Measurements from ENCODE around the gene APIP.
A peak's percentile ranks its signal among the peaks of the same experiment; 100 is the strongest.

Gene APIP

DNA sequence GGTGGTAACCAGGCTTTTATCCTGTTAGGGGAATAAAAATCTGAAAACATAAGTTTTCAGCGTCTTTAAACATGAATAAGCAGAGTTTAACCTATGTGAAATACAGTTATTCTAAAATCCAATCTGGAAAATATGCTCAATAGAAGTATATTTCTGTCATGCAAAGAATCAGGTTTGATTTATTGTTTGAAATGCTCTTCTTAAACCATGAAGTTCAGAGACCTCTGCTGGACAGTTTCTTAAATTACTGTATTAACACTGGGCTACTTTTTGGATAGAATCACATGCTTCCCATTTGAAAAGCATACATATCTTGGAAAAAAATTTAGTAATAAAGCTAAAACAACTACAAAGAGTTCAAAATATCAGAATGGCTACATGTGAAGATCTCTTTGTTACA is 25.4 kb downstream of the APIP start:
- Mint-ChIP-seq H3K9me3 (no peaks in the 10 kb centered on the region), H3K36me3 (ENCODE audit: low read depth) (peaks cover 27% of the 10 kb centered on the region), H3K27me3 (no peaks in the 10 kb centered on the region), H3K4me3 (no peak overlapping the region), H3K27ac (no peak overlapping the region), H3K4me1 (ENCODE audit: low read depth) (no peaks in the 10 kb centered on the region)
- intact Hi-C loops (cut with micrococcal nuclease): loop anchor here (1.0 to 5.0 kb wide), 3 partner anchors 305 to 379 kb away; partner anchors contain the start of gene ELF5

DNA sequence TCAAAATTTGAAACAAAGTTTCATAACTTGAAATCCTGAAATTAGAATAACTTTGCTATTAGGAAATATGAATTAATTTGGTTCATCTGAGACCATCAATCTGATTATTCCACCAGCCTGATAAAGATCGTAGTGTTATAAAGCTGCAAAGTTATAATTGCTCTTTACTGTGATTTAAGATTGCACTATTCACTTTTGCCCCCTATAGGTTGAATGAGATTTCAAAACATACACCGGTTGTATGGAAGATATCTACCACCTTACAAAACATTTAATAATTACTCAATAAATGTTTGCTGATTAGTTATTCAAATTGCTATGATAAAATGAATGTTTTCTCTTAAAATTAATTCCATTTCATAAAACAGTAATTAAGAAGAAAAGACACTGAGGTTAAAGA is 26.1 kb downstream of the APIP start:
- Mint-ChIP-seq H3K36me3 (ENCODE audit: low read depth) (peaks cover 32% of the 10 kb centered on the region), H3K4me1 (ENCODE audit: low read depth) (no peaks in the 10 kb centered on the region), H3K27me3 (no peaks in the 10 kb centered on the region), H3K9me3 (no peaks in the 10 kb centered on the region), H3K27ac (no peak overlapping the region), H3K4me3 (no peak overlapping the region)
- intact Hi-C loops (cut with micrococcal nuclease): loop anchor here (1.0 to 5.0 kb wide), 3 partner anchors 304 to 378 kb away; partner anchors contain the start of gene ELF5

DNA sequence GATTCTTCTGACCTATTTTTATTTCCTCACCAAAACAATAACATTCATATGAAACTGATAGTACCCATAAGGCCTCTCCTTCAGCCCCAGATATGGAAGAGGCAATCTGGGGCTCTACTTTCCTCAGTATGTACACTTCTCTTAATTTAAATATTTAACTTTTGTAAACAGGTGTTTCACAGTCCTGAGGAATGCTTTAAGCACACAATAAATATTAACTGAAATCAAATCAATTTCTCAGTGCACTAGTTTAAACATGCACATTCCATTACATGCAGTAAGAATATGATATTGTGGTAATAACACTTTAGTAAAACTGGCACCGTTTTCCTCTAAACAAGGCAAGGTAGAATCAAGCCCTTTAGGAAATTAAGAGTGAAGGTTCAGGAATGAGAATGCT is 28.9 kb downstream of the APIP start:
- Mint-ChIP-seq H3K27me3 (no peaks in the 10 kb centered on the region), H3K4me3 (no peak overlapping the region), H3K27ac (no peak overlapping the region), H3K36me3 (ENCODE audit: low read depth) (peaks cover 45% of the 10 kb centered on the region), H3K4me1 (ENCODE audit: low read depth) (no peaks in the 10 kb centered on the region), H3K9me3 (no peaks in the 10 kb centered on the region)
- intact Hi-C loops (cut with micrococcal nuclease): no loop called here

DNA sequence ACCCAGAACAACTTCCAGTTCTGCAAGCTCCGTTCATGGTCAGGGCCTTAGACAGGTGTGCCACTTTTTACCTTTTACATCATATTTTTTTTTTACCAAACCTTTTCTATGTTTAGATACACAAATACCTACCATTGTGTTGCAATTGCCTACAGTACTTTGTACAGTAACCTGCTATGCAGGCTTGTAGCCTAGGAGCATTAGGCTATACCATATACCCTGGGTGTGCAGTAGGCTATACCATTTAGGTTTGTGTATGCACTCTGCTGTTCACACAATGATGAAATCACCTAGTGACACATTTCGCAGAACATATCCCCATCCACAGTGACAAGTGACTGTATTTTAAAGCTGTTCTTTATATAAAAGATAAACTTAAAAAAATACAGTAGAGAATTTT is 29.6 kb downstream of the APIP start:
- no peak overlapping the region for H3K4me3 Mint-ChIP-seq
- no peaks in the 10 kb centered on the region for H3K4me1 Mint-ChIP-seq (ENCODE audit: low read depth)
- H3K27me3 Mint-ChIP-seq: no peaks in the 10 kb centered on the region
- H3K27ac Mint-ChIP-seq: no peak overlapping the region
- intact Hi-C loops (cut with micrococcal nuclease): no loop called here
- H3K36me3 Mint-ChIP-seq (ENCODE audit: low read depth): peaks cover 50% of the 10 kb centered on the region
- no peaks in the 10 kb centered on the region for H3K9me3 Mint-ChIP-seq

DNA sequence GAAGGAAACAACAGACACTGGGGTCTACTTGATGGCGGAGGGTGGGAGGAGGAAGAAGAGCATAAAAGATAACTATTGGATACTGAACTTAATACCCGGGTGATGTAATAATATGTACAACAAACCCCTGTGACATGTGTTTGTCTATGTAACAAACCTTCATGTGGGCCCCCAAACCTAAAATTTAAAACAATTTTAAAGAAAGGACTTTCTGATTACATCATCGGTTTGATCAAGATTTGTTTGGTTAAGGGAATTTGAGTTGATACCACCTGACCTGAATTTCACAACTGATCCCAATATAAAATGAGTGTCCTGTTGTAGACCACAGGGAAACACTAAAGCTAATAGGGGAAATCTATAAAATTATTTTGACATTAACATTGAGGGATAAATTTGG is 34.3 kb downstream of the APIP start:
- intact Hi-C loops (cut with micrococcal nuclease): no loop called here
- H3K4me1 Mint-ChIP-seq (ENCODE audit: low read depth): no peaks in the 10 kb centered on the region
- H3K27ac Mint-ChIP-seq: no peak overlapping the region
- no peak overlapping the region for H3K4me3 Mint-ChIP-seq
- H3K9me3 Mint-ChIP-seq: no peaks in the 10 kb centered on the region
- peaks cover 44% of the 10 kb centered on the region for H3K36me3 Mint-ChIP-seq (ENCODE audit: low read depth)
- H3K27me3 Mint-ChIP-seq: no peaks in the 10 kb centered on the region

DNA sequence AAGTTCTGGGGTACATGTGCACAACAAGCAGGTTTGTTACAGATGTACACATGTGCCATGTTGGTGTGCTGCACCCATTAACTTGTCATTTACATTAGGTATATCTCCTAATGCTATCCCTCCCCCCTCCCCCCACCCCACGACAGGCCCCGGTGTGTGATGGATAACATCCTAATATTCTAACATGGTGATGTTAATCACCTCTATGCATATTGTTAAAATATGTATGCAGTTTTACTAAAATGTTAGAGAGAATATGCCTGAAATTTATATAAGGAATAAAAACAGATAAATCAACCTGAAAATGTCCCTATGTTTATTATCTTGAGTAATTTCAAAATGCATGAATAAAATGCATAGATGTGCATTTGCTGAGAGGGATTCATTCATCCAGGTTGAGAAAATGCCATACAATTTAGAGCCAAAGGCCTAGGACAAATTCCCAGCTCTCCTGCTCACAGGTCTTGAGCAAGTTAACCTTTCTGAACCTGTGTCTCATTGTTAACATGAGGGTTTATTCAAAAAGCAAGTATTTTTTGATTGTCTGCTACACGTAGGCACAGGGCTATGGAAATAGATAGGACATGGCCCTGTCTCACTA is 38.7 kb downstream of the APIP start:
- H3K4me1 Mint-ChIP-seq (ENCODE audit: low read depth): no peaks in the 10 kb centered on the region
- H3K27me3 Mint-ChIP-seq: no peaks in the 10 kb centered on the region
- no peak overlapping the region for H3K27ac Mint-ChIP-seq
- peaks cover 9% of the 10 kb centered on the region for H3K9me3 Mint-ChIP-seq
- intact Hi-C loops (cut with micrococcal nuclease): no loop called here
- H3K36me3 Mint-ChIP-seq (ENCODE audit: low read depth): peaks cover 27% of the 10 kb centered on the region
- H3K4me3 Mint-ChIP-seq: no peak overlapping the region

DNA sequence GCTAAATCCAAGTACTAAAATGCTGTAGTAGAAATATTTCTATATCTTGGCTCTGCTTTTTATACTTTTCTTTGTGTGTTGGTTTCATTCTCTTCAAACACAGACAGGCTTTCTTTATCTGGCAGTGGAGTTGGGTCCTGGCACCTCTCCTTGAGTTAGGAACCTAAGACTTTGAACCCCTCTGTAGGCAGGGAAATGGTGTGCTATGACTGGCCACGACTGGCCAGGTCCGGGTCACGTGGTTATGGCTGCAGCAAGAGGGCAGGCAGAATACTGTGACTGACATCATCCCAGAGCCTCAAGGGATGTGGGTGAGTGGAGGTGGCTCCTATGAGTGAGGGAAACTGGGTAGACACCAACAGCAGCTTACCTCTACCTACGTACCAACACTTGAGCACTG is 42.0 kb downstream of the APIP start:
- Mint-ChIP-seq H3K9me3 (peaks cover 9% of the 10 kb centered on the region), H3K27me3 (no peaks in the 10 kb centered on the region), H3K4me3 (no peak overlapping the region), H3K27ac (no peak overlapping the region), H3K36me3 (ENCODE audit: low read depth) (peaks cover 12% of the 10 kb centered on the region), H3K4me1 (ENCODE audit: low read depth) (no peaks in the 10 kb centered on the region)
- intact Hi-C loops (cut with micrococcal nuclease): no loop called here

DNA sequence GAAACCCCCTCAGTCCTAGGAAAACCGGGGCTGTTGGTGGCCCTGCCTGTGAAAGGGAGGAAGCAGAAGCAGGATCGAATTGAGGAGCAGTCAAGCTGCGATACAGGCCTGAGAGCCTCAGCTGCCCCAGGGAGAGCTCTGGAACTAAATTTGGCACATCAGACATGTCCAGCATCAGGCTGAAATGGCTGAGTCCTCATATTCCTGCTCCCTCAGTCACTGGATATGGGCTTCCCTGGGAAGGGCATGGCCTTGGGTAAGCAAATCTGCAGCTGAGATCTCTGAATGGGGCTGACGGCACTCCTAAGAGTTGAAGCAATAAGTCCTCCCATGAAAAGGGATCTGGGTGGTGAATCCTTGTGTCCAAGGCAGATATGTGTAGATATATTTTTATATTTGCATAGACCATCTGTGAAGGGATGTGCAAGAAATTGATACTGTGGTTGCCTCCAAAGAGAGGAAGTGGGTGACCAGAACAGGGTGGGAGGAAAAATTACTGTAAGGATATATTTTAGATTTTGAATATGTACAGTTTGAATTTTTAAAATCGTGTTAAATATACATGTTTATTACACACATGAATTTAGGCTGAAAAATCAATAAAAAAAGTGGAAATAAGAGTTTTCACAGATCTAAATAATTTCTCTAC is 45.5 kb downstream of the APIP start:
- no peaks in the 10 kb centered on the region for H3K27me3 Mint-ChIP-seq
- H3K4me3 Mint-ChIP-seq: no peak overlapping the region
- intact Hi-C loops (cut with micrococcal nuclease): no loop called here
- peaks cover 9% of the 10 kb centered on the region for H3K9me3 Mint-ChIP-seq
- H3K27ac Mint-ChIP-seq: no peak overlapping the region
- H3K4me1 Mint-ChIP-seq (ENCODE audit: low read depth): peaks cover 2% of the 10 kb centered on the region
- peaks cover 12% of the 10 kb centered on the region for H3K36me3 Mint-ChIP-seq (ENCODE audit: low read depth)

DNA sequence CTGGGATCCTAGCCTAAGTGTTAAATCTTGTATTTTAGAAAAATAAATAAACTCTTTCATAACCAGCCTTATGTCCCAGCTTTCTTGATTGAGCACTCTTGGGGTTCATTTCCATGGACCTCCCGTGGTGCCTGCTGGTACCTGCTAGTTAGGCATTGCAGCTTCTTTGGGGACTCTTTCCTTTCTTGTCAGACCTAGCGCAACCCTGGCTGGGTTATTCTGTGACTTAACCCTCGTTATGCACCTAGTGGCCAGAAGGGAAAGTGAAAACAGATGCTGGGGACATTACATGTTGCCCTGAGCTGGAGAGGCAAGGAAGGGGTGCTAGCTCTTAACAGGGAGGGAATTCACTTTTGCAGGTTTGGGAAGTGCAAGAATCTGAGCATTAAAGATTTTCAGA is 46.8 kb downstream of the APIP start:
- intact Hi-C loops (cut with micrococcal nuclease): no loop called here
- H3K27me3 Mint-ChIP-seq: no peaks in the 10 kb centered on the region
- H3K27ac Mint-ChIP-seq: no peak overlapping the region
- H3K9me3 Mint-ChIP-seq: no peaks in the 10 kb centered on the region
- no peaks in the 10 kb centered on the region for H3K36me3 Mint-ChIP-seq (ENCODE audit: low read depth)
- peaks cover 14% of the 10 kb centered on the region for H3K4me1 Mint-ChIP-seq (ENCODE audit: low read depth)
- no peak overlapping the region for H3K4me3 Mint-ChIP-seq

DNA sequence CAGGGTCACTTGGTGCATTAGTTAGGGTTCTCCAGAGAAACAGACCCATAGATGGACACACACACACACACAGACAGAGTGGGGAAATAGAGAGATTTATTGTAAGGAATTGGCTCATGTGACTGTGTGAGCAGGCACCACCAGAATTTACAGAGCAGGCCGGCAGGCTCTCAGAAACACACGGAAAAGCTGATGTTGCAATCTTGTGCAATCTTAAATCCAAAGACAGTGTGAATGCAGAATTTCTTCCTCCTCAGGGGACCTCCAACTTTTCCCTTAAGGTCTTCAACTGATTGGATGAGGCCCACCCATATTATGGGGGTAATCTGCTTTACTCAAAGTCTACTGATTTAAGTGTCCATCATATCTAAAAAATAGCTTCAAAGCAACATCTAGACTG is 49.8 kb downstream of the APIP start:
- no peak overlapping the region for H3K27ac Mint-ChIP-seq

DNA sequence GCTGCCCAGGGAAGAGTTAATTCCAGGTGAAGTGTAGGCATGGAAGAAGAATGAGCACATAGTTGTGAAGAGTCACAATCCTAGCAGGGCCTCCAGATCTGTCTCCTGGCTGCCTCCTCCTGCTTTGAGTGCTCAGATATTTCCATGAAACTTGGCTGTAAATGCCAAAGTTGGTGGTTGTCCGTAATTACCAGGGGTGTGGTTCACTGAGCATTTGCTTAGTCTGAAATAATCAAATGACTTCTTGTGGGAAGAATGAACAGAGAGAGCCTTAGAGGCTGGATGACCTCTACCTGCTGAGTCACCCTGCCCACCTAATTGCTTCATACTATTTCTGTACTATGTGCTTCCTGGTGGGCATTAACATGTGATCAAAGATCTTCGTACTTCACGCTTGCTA is 50.9 kb downstream of the APIP start:
- Mint-ChIP-seq H3K9me3 (no peaks in the 10 kb centered on the region), H3K36me3 (ENCODE audit: low read depth) (no peaks in the 10 kb centered on the region), H3K4me3 (no peak overlapping the region), H3K27ac (no peak overlapping the region), H3K27me3 (no peaks in the 10 kb centered on the region), H3K4me1 (ENCODE audit: low read depth) (peaks cover 25% of the 10 kb centered on the region)
- intact Hi-C loops (cut with micrococcal nuclease): no loop called here

More for the DNA sequence above, 49.8 kb downstream of the APIP start:
- Mint-ChIP-seq H3K27me3 (no peaks in the 10 kb centered on the region), H3K9me3 (no peaks in the 10 kb centered on the region), H3K4me1 (ENCODE audit: low read depth) (peaks cover 25% of the 10 kb centered on the region), H3K4me3 (no peak overlapping the region), H3K36me3 (ENCODE audit: low read depth) (no peaks in the 10 kb centered on the region)
- intact Hi-C loops (cut with micrococcal nuclease): no loop called here

DNA sequence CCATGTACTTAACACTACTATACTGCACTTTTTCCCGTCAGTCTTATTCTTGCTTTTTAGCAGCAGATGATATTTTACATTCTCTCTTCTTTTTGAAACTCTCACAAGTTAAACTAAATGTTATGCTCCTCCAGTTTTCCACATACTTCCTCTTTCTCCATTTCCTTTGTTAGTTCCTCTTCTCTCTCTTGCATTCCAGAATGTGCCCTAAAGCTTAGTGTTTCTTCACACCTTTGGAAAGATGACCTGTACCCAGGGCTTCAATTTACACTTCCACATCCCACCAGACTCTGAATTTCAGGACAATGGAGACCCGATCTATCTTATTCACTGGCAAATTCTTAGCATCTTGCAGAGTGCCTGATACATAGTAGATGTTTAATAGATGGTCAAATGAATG is 51.8 kb downstream of the APIP start:
- peaks cover 25% of the 10 kb centered on the region for H3K4me1 Mint-ChIP-seq (ENCODE audit: low read depth)
- H3K27me3 Mint-ChIP-seq: no peaks in the 10 kb centered on the region
- H3K4me3 Mint-ChIP-seq: no peak overlapping the region
- intact Hi-C loops (cut with micrococcal nuclease): no loop called here
- H3K9me3 Mint-ChIP-seq: no peaks in the 10 kb centered on the region
- peak overlapping the region; percentile 4 for H3K27ac Mint-ChIP-seq
- H3K36me3 Mint-ChIP-seq (ENCODE audit: low read depth): no peaks in the 10 kb centered on the region

DNA sequence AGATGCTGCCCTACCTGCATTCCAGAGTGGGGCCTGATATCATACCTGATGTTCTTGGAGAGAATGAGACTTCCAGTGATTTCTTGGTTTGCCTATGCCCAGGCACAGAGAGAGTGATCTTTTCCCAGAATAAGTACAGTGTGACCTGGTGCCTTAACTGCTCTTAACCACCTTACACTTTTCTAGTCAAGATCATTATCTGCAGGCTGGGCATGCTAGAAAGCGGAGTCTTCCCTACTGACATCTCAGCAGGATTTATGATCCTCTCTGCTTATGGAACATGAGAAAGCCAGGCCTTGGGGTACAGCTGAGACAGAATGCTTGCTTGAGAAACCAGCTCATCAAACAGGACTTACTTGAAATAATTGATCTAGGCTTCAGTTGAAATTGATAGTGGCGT is 53.1 kb downstream of the APIP start:
- peaks cover 25% of the 10 kb centered on the region for H3K4me1 Mint-ChIP-seq (ENCODE audit: low read depth)

DNA sequence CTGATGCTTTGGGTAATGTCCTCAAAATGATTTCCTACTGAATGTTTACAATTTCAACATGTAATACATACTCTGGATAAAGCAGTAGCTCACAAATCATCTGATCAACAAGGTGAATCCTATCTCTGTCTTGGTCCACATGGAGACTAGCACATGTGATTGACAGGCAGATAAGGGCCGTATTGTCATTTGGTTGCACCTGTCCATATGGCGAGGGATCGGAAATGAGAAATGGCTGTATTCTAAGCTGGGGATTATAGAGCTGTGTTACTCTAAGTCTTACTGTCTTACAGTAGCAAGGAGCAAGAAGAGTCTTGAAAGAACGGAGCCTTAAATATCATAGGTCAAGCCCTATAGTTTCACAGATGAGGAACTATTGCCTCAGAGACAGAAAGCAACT is 55.7 kb downstream of the APIP start:
- Mint-ChIP-seq H3K36me3 (ENCODE audit: low read depth) (no peaks in the 10 kb centered on the region), H3K27ac (no peak overlapping the region), H3K4me1 (ENCODE audit: low read depth) (peaks cover 22% of the 10 kb centered on the region), H3K27me3 (no peaks in the 10 kb centered on the region), H3K4me3 (no peak overlapping the region), H3K9me3 (no peaks in the 10 kb centered on the region)
- intact Hi-C loops (cut with micrococcal nuclease): no loop called here

More for the DNA sequence above, 53.1 kb downstream of the APIP start:
- no peaks in the 10 kb centered on the region for H3K36me3 Mint-ChIP-seq (ENCODE audit: low read depth)
- intact Hi-C loops (cut with micrococcal nuclease): no loop called here
- no peak overlapping the region for H3K27ac Mint-ChIP-seq
- H3K9me3 Mint-ChIP-seq: no peaks in the 10 kb centered on the region
- no peak overlapping the region for H3K4me3 Mint-ChIP-seq
- H3K27me3 Mint-ChIP-seq: no peaks in the 10 kb centered on the region

DNA sequence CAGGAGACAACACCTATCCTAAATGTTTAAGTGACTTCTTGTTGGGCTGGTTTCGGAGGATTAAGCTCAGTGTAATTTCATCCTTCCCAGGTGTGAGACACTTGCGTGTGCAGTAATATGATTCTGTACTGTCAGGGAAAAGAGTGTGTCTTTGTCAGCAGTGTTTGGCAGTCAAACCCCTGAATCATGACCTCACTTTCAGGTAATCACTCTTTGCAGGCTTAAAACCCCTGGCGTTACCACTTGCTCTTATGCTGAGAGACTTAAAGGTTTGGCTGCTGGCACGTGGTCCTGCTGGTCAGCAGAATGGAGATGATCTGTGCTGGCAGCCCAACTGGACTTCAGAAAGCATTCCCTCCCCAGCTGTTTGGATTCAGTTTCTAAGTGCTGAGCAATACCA is 56.1 kb downstream of the APIP start:
- no peaks in the 10 kb centered on the region for H3K36me3 Mint-ChIP-seq (ENCODE audit: low read depth)
- H3K27ac Mint-ChIP-seq: no peak overlapping the region
- intact Hi-C loops (cut with micrococcal nuclease): no loop called here
- no peaks in the 10 kb centered on the region for H3K27me3 Mint-ChIP-seq
- H3K9me3 Mint-ChIP-seq: no peaks in the 10 kb centered on the region
- H3K4me1 Mint-ChIP-seq (ENCODE audit: low read depth): peaks cover 17% of the 10 kb centered on the region
- no peak overlapping the region for H3K4me3 Mint-ChIP-seq

Measured in dendritic cell treated with granulocyte-macrophage colony-stimulating factor and Interleukin-4, amounts not matched to agents 40 ng/mL and 50 ng/mL, for 4 days (primary cell).